GM18502 (cell line): ENCODE measurements around the gene CCAR1.
A peak's percentile ranks its signal among the peaks of the same experiment; 100 is the strongest.
"Not testable (repeated sequence)": the region's sequence is repeated elsewhere in the genome, so short reads cannot be mapped to it uniquely, and the experiment has no call there.

Source experiments
- ATAC-seq: cut with Tn5 transposase; IDR thresholded peaks from one replicate; pipeline ENCODE4 v1.9.1; 2021; ENCODE audit warnings: mild to moderate bottlenecking; ENCODE audit not compliant: unreplicated experiment, poor library complexity

The CCAR1 gene

GRCh38 chr10:68822626-68823025, 101.6 kb downstream of the CCAR1 start:
- ATAC-seq: not testable (repeated sequence)

- peak; percentile 72 for ATAC-seq
Observed at GRCh38 chr10:68826764-68827591, 105.9 kb downstream of the CCAR1 start, which contains the start of gene STOX1. Gene STOX1, plus strand, starts transcription at chr10:68827531. Its CDS starts 93 bp downstream, at chr10:68827624.

GRCh38 chr10:68827592-68827959, 106.5 kb downstream of the CCAR1 start:
- not testable (repeated sequence) for ATAC-seq

- peak; percentile 51 for ATAC-seq
Observed at GRCh38 chr10:68828083-68828601, 107.1 kb downstream of the CCAR1 start.

GRCh38 chr10:68828833-68829232, 107.8 kb downstream of the CCAR1 start:
- no peak for ATAC-seq

GRCh38 chr10:68829521-68829920, 108.5 kb downstream of the CCAR1 start:
- ATAC-seq: no peak

- ATAC-seq: no peak
Observed at GRCh38 chr10:68829952-68830351, 108.9 kb downstream of the CCAR1 start.

- ATAC-seq: no peak
Observed at GRCh38 chr10:68831961-68832455, 111.0 kb downstream of the CCAR1 start.

GRCh38 chr10:68832601-68833000, 111.6 kb downstream of the CCAR1 start:
- no peak for ATAC-seq

GRCh38 chr10:68837626-68838322, 116.7 kb downstream of the CCAR1 start:
- no peak for ATAC-seq

GRCh38 chr10:68840650-68841049, 119.6 kb downstream of the CCAR1 start:
- ATAC-seq: not testable (repeated sequence)
